Measurements from ENCODE around the gene LMOD2.

Gene LMOD2

GRCh38 chr7:123695944-123696677 is 40.4 kb downstream of the LMOD2 start:
- H3K4me2 ChIP-seq (ENCODE audit: low read depth, low read length, poor library complexity, severe bottlenecking) = no peak overlapping the region
- H3K27me3 ChIP-seq (ENCODE audit: insufficient read depth, low read length, poor library complexity, severe bottlenecking) = no peaks in the 10 kb centered on the region
- H3K4me1 ChIP-seq (ENCODE audit: insufficient read depth, low read length, poor library complexity, severe bottlenecking) = no peaks in the 10 kb centered on the region
- H3K9me3 ChIP-seq (ENCODE audit: insufficient read depth, low read depth, low read length) = no peaks in the 10 kb centered on the region
- H4K20me1 ChIP-seq (ENCODE audit: insufficient read depth, low read length, poor library complexity, severe bottlenecking) = no peaks in the 10 kb centered on the region
- peaks cover 56% of the 10 kb centered on the region; the same call in 1 of the 2 replicates for H3K36me3 ChIP-seq (ENCODE audit: insufficient read depth, low read length)
- no peak overlapping the region for H3K9ac ChIP-seq (ENCODE audit: low read depth, low read length, poor library complexity, severe bottlenecking)
- no peaks in the 10 kb centered on the region for H3K79me2 ChIP-seq (ENCODE audit: insufficient read depth, low read length)
- no peaks in the 10 kb centered on the region for H3K9me2 ChIP-seq (replicated peaks; ENCODE audit: low read depth, low read length)
- no peak overlapping the region for H2AFZ ChIP-seq (ENCODE audit: low read length)
- TF ChIP-seq EZH2phosphoT487 (IDR thresholded peaks at IDR 0.05; ENCODE audit: borderline replicate concordance) = no peak
- TF ChIP-seq CTCF (conservative IDR thresholded peaks at IDR 0.05; ENCODE audit: low read length) = no peak
- no peak overlapping the region for H3K4me3 ChIP-seq (ENCODE audit: low read length, poor library complexity, severe bottlenecking)
- H3F3A ChIP-seq (ENCODE audit: low read depth) = no peaks in the 10 kb centered on the region

GRCh38 chr7:123705211-123705901 is 49.7 kb downstream of the LMOD2 start:
- Histone ChIP-seq H3K9me2 (replicated peaks; ENCODE audit: low read depth, low read length) (no peaks in the 10 kb centered on the region), H4K20me1 (ENCODE audit: insufficient read depth, low read length, poor library complexity, severe bottlenecking) (no peaks in the 10 kb centered on the region), H3K9me3 (ENCODE audit: insufficient read depth, low read depth, low read length) (no peaks in the 10 kb centered on the region), H3K36me3 (ENCODE audit: insufficient read depth, low read length) (peaks cover 69% of the 10 kb centered on the region), H2AFZ (ENCODE audit: low read length) (no peak overlapping the region), H3K4me1 (ENCODE audit: insufficient read depth, low read length, poor library complexity, severe bottlenecking) (no peaks in the 10 kb centered on the region), H3K9ac (ENCODE audit: low read depth, low read length, poor library complexity, severe bottlenecking) (no peak overlapping the region), H3K79me2 (ENCODE audit: insufficient read depth, low read length) (0 out of 2 replicates have a peak, but pooled peaks cover 1% of the 10 kb centered on the region), H3F3A (ENCODE audit: low read depth) (no peaks in the 10 kb centered on the region), H3K27me3 (ENCODE audit: insufficient read depth, low read length, poor library complexity, severe bottlenecking) (no peaks in the 10 kb centered on the region), H3K4me2 (ENCODE audit: low read depth, low read length, poor library complexity, severe bottlenecking) (no peak overlapping the region), H3K4me3 (ENCODE audit: low read length, poor library complexity, severe bottlenecking) (no peak overlapping the region)
- TF ChIP-seq EZH2phosphoT487 (IDR thresholded peaks at IDR 0.05; ENCODE audit: borderline replicate concordance) (no peak), CTCF (conservative IDR thresholded peaks at IDR 0.05; ENCODE audit: low read length) (no peak)

- TF ChIP-seq EZH2phosphoT487 (IDR thresholded peaks at IDR 0.05; ENCODE audit: borderline replicate concordance) = no peak
- no peak for TF ChIP-seq CTCF (conservative IDR thresholded peaks at IDR 0.05; ENCODE audit: low read length)
- H3K9me3 ChIP-seq (ENCODE audit: insufficient read depth, low read depth, low read length) = no peaks in the 10 kb centered on the region
- no peak overlapping the region for H3K9ac ChIP-seq (ENCODE audit: low read depth, low read length, poor library complexity, severe bottlenecking)
- H3K4me2 ChIP-seq (ENCODE audit: low read depth, low read length, poor library complexity, severe bottlenecking) = no peak overlapping the region
- no peaks in the 10 kb centered on the region for H3K9me2 ChIP-seq (replicated peaks; ENCODE audit: low read depth, low read length)
- peaks cover 41% of the 10 kb centered on the region for H3K36me3 ChIP-seq (ENCODE audit: insufficient read depth, low read length)
- no peak overlapping the region for H2AFZ ChIP-seq (ENCODE audit: low read length)
- peaks cover 5% of the 10 kb centered on the region for H3K4me1 ChIP-seq (ENCODE audit: insufficient read depth, low read length, poor library complexity, severe bottlenecking)
- H3K79me2 ChIP-seq (ENCODE audit: insufficient read depth, low read length) = peaks cover 12% of the 10 kb centered on the region
- no peak overlapping the region for H3K4me3 ChIP-seq (ENCODE audit: low read length, poor library complexity, severe bottlenecking)
- H3K27me3 ChIP-seq (ENCODE audit: insufficient read depth, low read length, poor library complexity, severe bottlenecking) = no peaks in the 10 kb centered on the region
- peaks cover 4% of the 10 kb centered on the region for H4K20me1 ChIP-seq (ENCODE audit: insufficient read depth, low read length, poor library complexity, severe bottlenecking)
- no peaks in the 10 kb centered on the region for H3F3A ChIP-seq (ENCODE audit: low read depth)
Measured at GRCh38 chr7:123709525-123709924, 53.9 kb downstream of the LMOD2 start.
